ENCODE measurements around the gene B4GALT2. TPM values are rescaled to one million over a fixed set of nuclear protein-coding genes. Genes with fewer than 3 reads are reported as not detected.

The B4GALT2 gene
- total and polyA plus RNA-seq, 2 of the 8 experiments (the other 6 are each of a cell fraction or from before 2014, with no cell fraction given) = 56.5 to 121 TPM

DNA sequence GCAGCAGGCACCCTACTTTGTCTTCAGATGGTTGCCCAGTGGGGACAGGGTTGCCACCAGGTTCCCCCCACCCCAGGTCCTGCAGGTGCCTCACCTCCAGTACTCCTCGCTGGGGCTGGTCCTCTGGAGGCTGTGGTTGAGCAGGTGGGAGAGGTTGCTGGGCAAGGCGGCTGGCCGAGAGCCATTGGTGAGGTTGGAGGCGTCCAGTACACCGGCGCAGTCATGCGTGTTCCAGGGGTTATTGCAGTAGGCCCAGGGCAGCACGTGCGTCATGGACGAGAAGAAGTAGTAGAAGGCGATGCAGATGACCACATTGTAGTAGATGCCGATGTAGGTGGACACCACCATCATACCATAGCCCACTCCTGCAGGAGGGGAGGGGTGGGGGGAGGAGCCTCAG, 29.2 kb downstream of the B4GALT2 start:
- Histone ChIP-seq H3K27me3 (replicated peaks in 1 of 4; ENCODE audit: control insufficient read depth in 3 of 4, extremely low read depth in 1 of 4, insufficient read depth in 3 of 4, low read length in 3 of 4) (no peaks in the 10 kb centered on the region), H2BK12ac (ENCODE audit: low read depth, low read length) (no peak overlapping the region), H3K23me2 (ENCODE audit: low read depth, low read length) (no peaks in the 10 kb centered on the region), H2AFZ (ENCODE audit: low read length) (no peak overlapping the region), H2BK20ac (ENCODE audit: low read length) (no peak overlapping the region), H3K4me2 (ENCODE audit: insufficient read depth in 1 of 2, low read depth in 2 of 2, low read length in 2 of 2) (no peak overlapping the region), H3K27ac (ENCODE audit: low read depth, low read length) (no peak overlapping the region), H3K56ac (replicated peaks; ENCODE audit: insufficient read length, low read depth, low read length) (no peak overlapping the region), H3K18ac (ENCODE audit: extremely low read depth, low read length) (no peak overlapping the region), H3K14ac (ENCODE audit: insufficient read length) (no peak overlapping the region), H3K79me1 (ENCODE audit: low read depth, low read length) (no peaks in the 10 kb centered on the region), H3K4me3 (ENCODE audit: extremely low read depth in 1 of 4, insufficient read depth in 2 of 4, low read depth in 3 of 4, low read length in 4 of 4) (no peak overlapping the region), H3K4me1 (replicated peaks in 1 of 4; ENCODE audit: control insufficient read depth in 3 of 4, insufficient read depth in 4 of 4, low read length in 3 of 4) (peaks cover 0 to 4% (median 0%) of the 10 kb centered on the region in 4 experiments; a peak in 2 of 7 replicates), H3K9me3 (ENCODE audit: insufficient read depth in 2 of 2, low read depth in 1 of 2, low read length in 1 of 2) (no peaks in the 10 kb centered on the region), H3K36me3 (ENCODE audit: control insufficient read depth in 2 of 4, insufficient read depth in 4 of 4, low read length in 3 of 4) (peaks cover 0 to 20% (median 2%) of the 10 kb centered on the region in 4 experiments; a peak in 4 of 8 replicates), H3K79me2 (ENCODE audit: control insufficient read depth in 1 of 2, insufficient read depth in 2 of 2, low read length in 2 of 2) (no peaks in the 10 kb centered on the region), H4K8ac (ENCODE audit: extremely low read depth, insufficient read depth, low read length) (peak overlapping the region; percentile 60; the same call in 1 of the 2 replicates), H2BK120ac (replicated peaks; ENCODE audit: low read depth, low read length) (no peak overlapping the region), H4K5ac (ENCODE audit: insufficient read length, low read depth, low read length) (no peak overlapping the region), H3K4ac (replicated peaks; ENCODE audit: insufficient read length, low read depth, low read length) (no peak overlapping the region), H3K23ac (ENCODE audit: insufficient read length) (no peak overlapping the region), H3K9ac (replicated peaks in 1 of 4; ENCODE audit: extremely low read depth in 1 of 4, low read depth in 3 of 4, low read length in 3 of 4) (no peak overlapping the region), H2AK5ac (ENCODE audit: low read depth, low read length) (no peak overlapping the region), H4K91ac (replicated peaks; ENCODE audit: insufficient read length, low read length) (no peak overlapping the region), H2BK5ac (ENCODE audit: low read depth, low read length) (no peak overlapping the region), H4K20me1 (replicated peaks in 1 of 2; ENCODE audit: control insufficient read depth in 1 of 2, insufficient read depth in 2 of 2, low read length in 2 of 2) (peaks cover 1 to 2% of the 10 kb centered on the region in 2 experiments), H2BK15ac (ENCODE audit: low read length) (no peak overlapping the region)
- 95% methylated on average over 12 of the region's 12 CpGs; no CpG with 5 or more reads in 1 of the 2 experiments for WGBS, 2 experiments (ENCODE audit: extremely low coverage in 1 of 2, insufficient coverage in 1 of 2, insufficient read length in 1 of 2, insufficient replicate concordance in 2 of 2, low coverage in 1 of 2, low lambda C conversion rate in 2 of 2, missing lambda C conversion rate in 1 of 2)
- DNase-seq (ENCODE audit: low read depth in 1 of 2, low spot score in 2 of 2) = no peak
- FAIRE-seq = no peak
- POLR2A ChIA-PET (ENCODE audit: partially characterized antibody) = interaction anchor here (27.1 kb wide), 1 partner anchor 17 kb away, joined by 544 read pairs; the partner anchor contains the start of gene SLC6A9
- TF ChIP-seq SP2 (IDR thresholded peaks at IDR 0.05; ENCODE audit: low read length) (no peak), EGR1 (IDR thresholded peaks at IDR 0.05; ENCODE audit: borderline replicate concordance, low read depth, low read length) (no peak), TAF1 (IDR thresholded peaks at IDR 0.05; ENCODE audit: low read depth, low read length) (no peak), EZH2 (IDR thresholded peaks at IDR 0.05; ENCODE audit: low read depth, low read length, severe bottlenecking) (no peak), JUND (IDR thresholded peaks at IDR 0.05; ENCODE audit: low read length) (no peak), RXRA (IDR thresholded peaks at IDR 0.05; ENCODE audit: insufficient read depth, low read depth, low read length) (no peak), TBP (IDR thresholded peaks at IDR 0.05; ENCODE audit: low read depth, low read length) (no peak), TAF7 (optimal IDR thresholded peaks at IDR 0.05; ENCODE audit: borderline replicate concordance, low read depth, low read length) (no peak), MAFK (IDR thresholded peaks at IDR 0.05; ENCODE audit: low read depth, low read length) (no peak), YY1 (IDR thresholded peaks at IDR 0.05; ENCODE audit: low read depth, low read length) (no peak), ZNF274 (IDR thresholded peaks at IDR 0.05; ENCODE audit: borderline replicate concordance, extremely low read depth, low read length) (no peak), NRF1 (IDR thresholded peaks at IDR 0.05; ENCODE audit: low read depth, low read length) (no peak)
- CTCF ChIA-PET (ENCODE audit: partially characterized antibody) = interaction anchor here (1.3 to 15.8 kb wide), 3 partner anchors 11 to 22 kb away, joined by 4 to 239 read pairs (median 71); partner anchors contain the start of genes CCDC24 and SLC6A9

All from H1 (cell line).